HCT116 (cell line): ENCODE results near the gene ATP6V1B1.

Experiments used
- CEBPB ChIP-seq: IDR thresholded peaks from 2 replicates; pipeline ENCODE4 v1.6.1; 2012; ENCODE audit warnings: low read depth
- EZH2 ChIP-seq: fragments of 200-600 bp; sonication (generic); IDR thresholded peaks from 2 replicates; pipeline ENCODE4 v1.6.1; 2017; ENCODE audit warnings: antibody characterized with exemption, mixed run types
- EZH2phosphoT487 ChIP-seq: fragments of 200-600 bp; IDR thresholded peaks from 2 replicates; pipeline ENCODE4 v1.6.1; 2018; ENCODE audit warnings: antibody characterized with exemption, borderline replicate concordance
- FOSL1 ChIP-seq: IDR thresholded peaks from 2 replicates; pipeline ENCODE4 v1.6.1; 2012; ENCODE audit warnings: low read depth
- POLR2A ChIP-seq: IDR thresholded peaks from 2 replicates; pipeline ENCODE4 v1.7.0; 2011; ENCODE audit warnings: borderline replicate concordance; ENCODE audit not compliant: insufficient read depth, insufficient read length; ENCODE audit errors: extremely low read depth
- POLR2AphosphoS5 ChIP-seq: IDR thresholded peaks from 2 replicates; pipeline ENCODE4 v1.6.1; 2011; ENCODE audit warnings: mild to moderate bottlenecking, low read depth, low read length, moderate library complexity
- RAD21 ChIP-seq: IDR thresholded peaks from 2 replicates; pipeline ENCODE4 v1.6.1; 2012; ENCODE audit warnings: low read depth, mild to moderate bottlenecking
- SIN3A ChIP-seq: IDR thresholded peaks from 2 replicates; pipeline ENCODE4 v1.6.1; 2012; ENCODE audit warnings: low read depth
- SRF ChIP-seq: IDR thresholded peaks from 2 replicates; pipeline ENCODE4 v1.6.1; 2012; ENCODE audit warnings: low read depth
- TCF7L2 ChIP-seq: IDR thresholded peaks from 2 replicates; pipeline ENCODE4 v1.7.0; 2011; ENCODE audit warnings: borderline replicate concordance, inconsistent platforms; ENCODE audit not compliant: insufficient read depth, insufficient read length; ENCODE audit errors: extremely low read depth
- YY1 ChIP-seq: IDR thresholded peaks from 2 replicates; pipeline ENCODE4 v1.6.1; 2011; ENCODE audit warnings: low read length, low read depth, moderate library complexity, mild to moderate bottlenecking; ENCODE audit not compliant: insufficient replicate concordance; ENCODE audit errors: extremely low read depth
- ZFX ChIP-seq: fragments of 450-650 bp; IDR thresholded peaks from 2 replicates; pipeline ENCODE4 v1.6.1; 2017
- TF ChIP-seq, protein P1 (sequence below), 3 experiments: fragments of 200-600 bp in 1 of 3; sonication (generic) in 1 of 3; IDR thresholded peaks in 2 of 3; conservative IDR thresholded peaks in 1 of 3; 2 replicates each; pipeline ENCODE4 v1.5.1; 2012 to 2017; ENCODE audit warnings: low read depth in 2 of 3, low read length in 2 of 3, antibody characterized with exemption in 1 of 3, borderline replicate concordance in 1 of 3, control low read depth in 1 of 3, mild to moderate bottlenecking in 1 of 3, mixed read lengths in 1 of 3, mixed run types in 1 of 3, moderate library complexity in 1 of 3; ENCODE audit not compliant: insufficient read depth in 1 of 3
- TF ChIP-seq, protein P2 (sequence below): IDR thresholded peaks from 2 replicates; pipeline ENCODE4 v1.6.1; 2011; ENCODE audit warnings: mild to moderate bottlenecking, low read length, moderate library complexity; ENCODE audit not compliant: insufficient replicate concordance; ENCODE audit errors: extremely low read depth

GRCh38 chr2:70920367-70920715 lies 15.4 kb upstream of the ATP6V1B1 start:
- no peak for TF ChIP-seq YY1
- TF ChIP-seq POLR2AphosphoS5 = no peak
- TF ChIP-seq, protein P1, sequence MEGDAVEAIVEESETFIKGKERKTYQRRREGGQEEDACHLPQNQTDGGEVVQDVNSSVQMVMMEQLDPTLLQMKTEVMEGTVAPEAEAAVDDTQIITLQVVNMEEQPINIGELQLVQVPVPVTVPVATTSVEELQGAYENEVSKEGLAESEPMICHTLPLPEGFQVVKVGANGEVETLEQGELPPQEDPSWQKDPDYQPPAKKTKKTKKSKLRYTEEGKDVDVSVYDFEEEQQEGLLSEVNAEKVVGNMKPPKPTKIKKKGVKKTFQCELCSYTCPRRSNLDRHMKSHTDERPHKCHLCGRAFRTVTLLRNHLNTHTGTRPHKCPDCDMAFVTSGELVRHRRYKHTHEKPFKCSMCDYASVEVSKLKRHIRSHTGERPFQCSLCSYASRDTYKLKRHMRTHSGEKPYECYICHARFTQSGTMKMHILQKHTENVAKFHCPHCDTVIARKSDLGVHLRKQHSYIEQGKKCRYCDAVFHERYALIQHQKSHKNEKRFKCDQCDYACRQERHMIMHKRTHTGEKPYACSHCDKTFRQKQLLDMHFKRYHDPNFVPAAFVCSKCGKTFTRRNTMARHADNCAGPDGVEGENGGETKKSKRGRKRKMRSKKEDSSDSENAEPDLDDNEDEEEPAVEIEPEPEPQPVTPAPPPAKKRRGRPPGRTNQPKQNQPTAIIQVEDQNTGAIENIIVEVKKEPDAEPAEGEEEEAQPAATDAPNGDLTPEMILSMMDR (IDR thresholded peaks at IDR 0.05 in 2 of 3, conservative IDR thresholded peaks at IDR 0.05 in 1 of 3; ENCODE audit: borderline replicate concordance in 1 of 3, insufficient read depth in 1 of 3, low read depth in 2 of 3, low read length in 2 of 3) = no peak
- TF ChIP-seq, protein P2, sequence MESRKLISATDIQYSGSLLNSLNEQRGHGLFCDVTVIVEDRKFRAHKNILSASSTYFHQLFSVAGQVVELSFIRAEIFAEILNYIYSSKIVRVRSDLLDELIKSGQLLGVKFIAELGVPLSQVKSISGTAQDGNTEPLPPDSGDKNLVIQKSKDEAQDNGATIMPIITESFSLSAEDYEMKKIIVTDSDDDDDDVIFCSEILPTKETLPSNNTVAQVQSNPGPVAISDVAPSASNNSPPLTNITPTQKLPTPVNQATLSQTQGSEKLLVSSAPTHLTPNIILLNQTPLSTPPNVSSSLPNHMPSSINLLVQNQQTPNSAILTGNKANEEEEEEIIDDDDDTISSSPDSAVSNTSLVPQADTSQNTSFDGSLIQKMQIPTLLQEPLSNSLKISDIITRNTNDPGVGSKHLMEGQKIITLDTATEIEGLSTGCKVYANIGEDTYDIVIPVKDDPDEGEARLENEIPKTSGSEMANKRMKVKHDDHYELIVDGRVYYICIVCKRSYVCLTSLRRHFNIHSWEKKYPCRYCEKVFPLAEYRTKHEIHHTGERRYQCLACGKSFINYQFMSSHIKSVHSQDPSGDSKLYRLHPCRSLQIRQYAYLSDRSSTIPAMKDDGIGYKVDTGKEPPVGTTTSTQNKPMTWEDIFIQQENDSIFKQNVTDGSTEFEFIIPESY = no peak
- no peak for TF ChIP-seq POLR2A
- TF ChIP-seq TCF7L2 = no peak
- no peak for TF ChIP-seq EZH2
- TF ChIP-seq SIN3A = no peak
- TF ChIP-seq FOSL1 = no peak
- TF ChIP-seq SRF = no peak
- no peak for TF ChIP-seq CEBPB
- TF ChIP-seq EZH2phosphoT487 = no peak
- no peak for TF ChIP-seq RAD21
- no peak for TF ChIP-seq ZFX
